Hepatic stellate cell (primary cell): ENCODE measurements around the gene OLIG1.

Experiments
- DNase-seq: peaks from one replicate; pipeline ENCODE4 v3.0.0; 2011; ENCODE audit warnings: low spot score

OLIG1 gene

DNA sequence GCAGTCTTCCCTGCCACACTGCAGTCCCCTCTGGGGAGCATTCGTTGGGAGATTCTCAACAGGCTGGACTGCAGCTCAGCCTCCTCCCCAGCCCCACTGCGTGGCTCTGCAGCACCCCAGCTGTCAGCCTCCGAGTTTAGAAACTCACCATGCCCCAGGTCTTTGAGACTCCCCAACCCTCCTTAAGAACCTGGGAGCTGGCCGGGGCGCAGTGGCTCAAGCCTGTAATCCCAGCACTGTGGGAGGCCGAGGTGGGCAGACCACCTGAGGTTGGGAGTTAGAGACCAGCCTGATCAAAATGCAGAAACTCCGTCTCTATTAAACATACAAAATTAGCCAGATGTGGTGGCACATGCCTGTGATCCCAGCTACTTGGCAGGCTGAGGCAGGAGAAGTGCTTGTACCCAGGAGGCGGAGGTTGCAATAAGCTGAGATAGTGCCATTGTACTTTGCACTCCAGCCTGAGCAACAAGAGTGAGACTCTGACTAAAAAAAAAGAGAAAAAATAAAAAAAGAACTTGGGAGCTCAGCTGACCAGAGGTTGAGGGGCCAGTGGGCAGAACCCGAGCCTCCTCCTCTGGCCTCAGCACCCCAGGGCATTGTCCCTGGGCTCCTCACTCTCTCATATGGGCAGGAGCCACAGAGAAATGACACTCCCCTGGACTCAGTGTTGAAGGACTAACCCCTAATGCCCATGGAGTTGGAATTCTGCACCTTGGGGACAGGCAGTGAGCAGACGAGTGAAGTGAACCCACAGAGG lies 38.6 kb upstream of the OLIG1 start:
- no peak for DNase-seq

DNA sequence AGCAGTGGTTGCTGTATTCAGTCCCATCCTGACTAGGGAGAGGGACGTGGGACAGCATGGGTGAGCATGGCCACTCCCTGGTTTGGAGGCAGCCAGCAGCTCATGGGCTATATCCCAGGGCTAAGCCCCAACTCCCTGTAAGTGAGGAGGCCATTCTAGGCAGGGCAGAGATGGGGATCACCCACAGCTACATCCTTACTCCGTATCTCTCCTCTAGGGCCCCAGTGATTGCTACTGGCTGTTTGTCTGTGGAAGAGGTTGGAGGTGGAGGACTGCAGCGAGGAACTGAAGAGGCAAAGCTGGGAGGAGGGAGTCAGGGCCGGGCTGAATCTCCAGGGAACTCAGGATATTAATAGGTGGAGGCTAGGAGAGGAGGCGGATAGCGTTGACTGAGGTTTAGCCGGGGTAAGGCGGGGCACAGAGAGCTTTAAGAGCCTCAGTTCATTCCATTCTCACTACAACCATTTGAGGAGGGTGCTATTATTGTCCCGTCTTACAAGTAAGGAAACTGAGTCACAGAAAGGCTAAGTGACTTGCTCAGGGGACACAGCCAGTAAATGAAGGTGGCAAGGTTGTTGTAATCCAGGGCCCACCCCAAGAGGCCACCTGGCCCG lies 37.4 kb upstream of the OLIG1 start:
- DNase-seq, result no peak

- no peak for DNase-seq
Measured at GRCh38 chr21:33033094-33033951, 36.6 kb upstream of the OLIG1 start.

DNA sequence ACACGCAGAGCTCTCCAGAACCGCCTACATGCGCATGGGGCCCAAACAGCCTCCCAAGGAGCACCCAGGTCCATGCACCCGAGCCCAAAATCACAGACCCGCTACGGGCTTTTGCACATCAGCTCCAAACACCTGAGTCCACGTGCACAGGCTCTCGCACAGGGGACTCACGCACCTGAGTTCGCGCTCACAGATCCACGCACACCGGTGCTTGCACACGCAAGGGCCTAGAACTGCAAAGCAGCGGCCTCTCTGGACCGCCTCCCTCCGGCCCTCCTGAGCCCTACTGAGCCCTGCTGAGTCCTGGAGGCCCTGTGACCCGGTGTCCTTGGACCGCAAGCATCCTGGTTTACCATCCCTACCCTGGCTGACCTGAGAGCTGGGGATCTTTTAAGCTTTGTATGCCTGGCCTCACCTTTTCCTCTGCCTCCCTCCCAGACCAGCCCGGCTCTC lies 36.0 kb upstream of the OLIG1 start:
- no peak for DNase-seq

GRCh38 chr21:33035147-33035546 lies 34.8 kb upstream of the OLIG1 start:
- DNase-seq, result no peak

GRCh38 chr21:33036430-33037162 lies 33.3 kb upstream of the OLIG1 start:
- peak; percentile 55 for DNase-seq

GRCh38 chr21:33037501-33037900 lies 32.4 kb upstream of the OLIG1 start:
- DNase-seq, result no peak

GRCh38 chr21:33039536-33039935 lies 30.4 kb upstream of the OLIG1 start:
- no peak for DNase-seq

DNA sequence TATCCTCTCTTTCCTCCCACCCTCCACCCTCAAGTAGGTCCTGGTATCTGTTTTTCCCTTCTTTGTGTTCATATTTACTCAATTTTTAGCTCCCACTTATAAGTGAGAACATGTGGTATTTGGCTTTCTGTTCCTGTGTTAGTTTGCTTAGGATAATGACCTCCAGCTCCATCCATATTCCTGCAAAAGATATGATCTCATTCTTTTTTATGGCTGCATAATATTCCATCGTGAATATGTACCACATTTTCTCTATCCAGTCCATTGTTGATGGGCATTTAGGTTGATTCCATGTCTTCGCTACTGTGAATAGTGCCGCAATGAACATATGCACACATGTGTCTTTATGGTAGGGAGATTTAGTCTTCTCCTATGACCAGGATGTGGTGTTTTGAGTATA lies 29.7 kb upstream of the OLIG1 start:
- no peak for DNase-seq

DNA sequence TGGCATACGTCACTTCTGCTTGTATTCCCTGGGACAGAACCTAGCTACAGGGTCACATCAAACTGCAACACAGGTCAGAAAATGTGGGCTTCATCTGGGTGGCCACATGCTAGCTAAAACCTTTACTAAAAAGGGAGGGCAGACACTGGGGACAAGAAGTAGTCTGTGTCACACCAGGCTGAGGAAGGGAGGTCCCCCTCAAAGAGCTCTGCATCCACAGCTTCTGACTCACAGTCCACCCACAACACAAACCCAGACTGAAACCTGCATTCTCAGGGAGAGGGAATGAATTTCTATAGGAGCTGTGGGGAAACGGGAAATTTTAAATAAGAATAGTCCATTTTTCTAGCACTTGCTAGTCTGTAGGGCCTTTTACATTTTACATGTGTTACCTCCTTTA lies 28.0 kb upstream of the OLIG1 start:
- no peak for DNase-seq

DNA sequence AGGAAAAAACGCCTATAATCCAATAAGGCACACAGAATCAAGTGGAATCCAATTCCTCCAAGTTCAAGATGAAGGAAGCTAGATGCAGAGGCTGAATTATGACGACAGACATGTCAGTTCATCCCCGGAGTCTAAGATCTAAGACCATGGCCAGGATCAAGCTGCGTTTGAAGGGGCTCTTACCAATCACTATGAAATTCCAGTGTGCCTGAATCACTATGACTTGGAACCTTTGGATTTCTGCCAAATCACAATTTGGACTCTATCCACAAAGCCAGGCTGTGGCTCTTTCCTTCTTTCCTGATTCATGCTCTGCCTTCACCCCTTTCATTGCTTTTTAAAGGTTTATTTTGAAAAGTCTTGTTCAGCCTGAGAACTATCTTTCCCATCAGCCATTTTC lies 27.1 kb upstream of the OLIG1 start:
- peak; percentile 64 for DNase-seq

DNA sequence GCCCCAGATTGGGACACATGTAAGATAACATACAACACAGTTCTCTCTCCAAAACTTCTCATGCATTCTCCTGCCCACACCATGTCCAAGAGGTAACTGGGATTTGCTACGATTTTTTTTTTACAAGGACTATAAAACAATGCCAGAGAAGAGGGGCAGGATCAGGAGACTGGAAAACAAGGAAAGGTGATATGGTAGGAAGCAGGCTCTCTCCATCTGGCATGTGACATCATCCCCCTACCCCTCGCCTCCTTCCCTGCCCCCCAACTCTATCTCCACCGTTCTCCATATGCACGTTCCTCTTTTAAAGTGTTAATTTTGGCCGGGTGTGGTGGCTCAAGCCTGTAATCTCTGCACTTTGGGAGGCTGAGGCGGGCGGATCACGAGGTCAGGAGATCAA lies 23.5 kb upstream of the OLIG1 start:
- no peak for DNase-seq

- no peak for DNase-seq
Measured at GRCh38 chr21:33047231-33047630, 22.7 kb upstream of the OLIG1 start.

DNA sequence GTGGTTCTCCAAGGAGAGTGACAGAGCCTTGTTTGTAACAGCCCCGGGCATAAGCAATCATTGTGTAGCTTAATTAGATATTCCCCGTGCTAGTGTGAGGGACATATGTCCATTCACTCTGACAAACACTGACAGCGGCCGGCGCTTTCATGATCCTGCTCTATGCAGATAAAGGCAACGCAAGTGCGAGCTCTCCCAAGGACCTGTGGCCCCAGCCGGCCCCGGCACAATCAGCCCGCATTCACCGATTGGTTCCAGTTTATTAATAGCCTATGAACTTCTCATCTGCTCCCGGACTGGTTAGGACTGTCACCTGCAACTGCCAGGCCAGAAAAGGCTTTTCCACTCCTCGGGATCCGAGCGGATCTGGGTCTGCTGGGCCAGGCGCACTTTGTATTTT lies 18.0 kb upstream of the OLIG1 start:
- DNase-seq, result no peak

GRCh38 chr21:33053951-33054350 lies 16.0 kb upstream of the OLIG1 start:
- no peak for DNase-seq

- no peak for DNase-seq
Measured at GRCh38 chr21:33055991-33056390, 13.9 kb upstream of the OLIG1 start.

- no peak for DNase-seq
Measured at GRCh38 chr21:33057385-33057940, 12.5 kb upstream of the OLIG1 start.

DNA sequence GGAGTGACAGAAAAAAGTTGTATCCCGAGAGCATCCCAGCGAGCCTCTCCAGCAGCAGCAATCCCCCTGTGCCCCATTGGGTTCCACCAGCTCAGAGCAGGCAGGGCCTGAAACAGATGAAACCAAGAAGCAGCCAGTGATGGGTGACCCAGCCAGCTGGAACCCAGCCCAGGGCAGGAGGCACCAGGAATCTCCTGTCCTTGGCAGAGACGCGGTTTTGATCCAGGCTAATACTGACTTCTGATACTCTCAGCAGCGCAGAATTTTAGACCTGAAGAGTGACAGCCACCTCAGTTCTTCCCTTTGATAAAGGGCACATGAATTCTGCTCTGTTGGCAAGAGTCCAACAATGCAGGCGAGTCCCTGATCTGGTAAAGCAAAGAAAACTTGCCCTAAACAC lies 11.4 kb upstream of the OLIG1 start:
- no peak for DNase-seq

- no peak for DNase-seq
Measured at GRCh38 chr21:33058957-33059356, 11.0 kb upstream of the OLIG1 start.

DNA sequence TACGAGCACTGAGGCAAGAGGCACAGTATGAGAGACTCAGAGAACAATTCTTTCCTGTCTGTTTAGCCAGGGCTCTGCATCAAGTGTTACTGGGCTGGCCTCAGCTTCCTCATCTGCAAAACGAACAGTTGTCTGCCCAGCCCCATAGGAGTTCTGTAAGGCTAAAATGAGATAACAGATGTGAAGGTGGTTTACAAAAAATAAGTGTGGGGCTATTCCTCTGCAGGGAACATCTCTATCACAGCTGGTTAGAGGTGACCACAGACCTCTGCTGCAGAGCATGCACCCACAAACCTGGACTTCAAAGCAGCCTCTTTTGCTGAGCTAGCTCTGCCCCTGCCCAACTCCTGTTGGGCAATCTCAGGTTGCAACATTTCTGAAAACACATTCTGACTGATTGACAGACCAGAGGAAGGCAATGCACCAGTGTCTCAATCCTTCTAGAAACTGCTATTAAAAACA lies 10.5 kb upstream of the OLIG1 start:
- DNase-seq, result no peak

DNA sequence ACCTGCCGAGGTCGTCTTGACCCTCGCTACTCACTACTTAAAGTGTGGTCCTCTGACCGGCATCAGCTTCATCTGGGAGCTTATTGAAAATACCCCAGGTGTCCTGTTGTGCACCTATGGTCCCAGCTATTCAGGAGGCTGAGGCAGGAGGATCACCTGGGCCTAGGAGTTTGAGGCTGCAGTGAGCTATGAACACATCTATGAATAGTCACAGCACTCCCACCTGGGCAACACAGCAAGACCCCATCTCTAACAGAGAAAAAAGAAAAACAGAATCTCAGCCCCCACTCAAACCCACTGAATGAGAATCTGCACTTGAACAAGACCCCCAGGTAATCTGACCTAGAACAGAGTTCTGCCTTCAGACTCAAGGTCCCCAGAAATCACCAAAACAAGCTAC lies 8.7 kb upstream of the OLIG1 start:
- no peak for DNase-seq

DNA sequence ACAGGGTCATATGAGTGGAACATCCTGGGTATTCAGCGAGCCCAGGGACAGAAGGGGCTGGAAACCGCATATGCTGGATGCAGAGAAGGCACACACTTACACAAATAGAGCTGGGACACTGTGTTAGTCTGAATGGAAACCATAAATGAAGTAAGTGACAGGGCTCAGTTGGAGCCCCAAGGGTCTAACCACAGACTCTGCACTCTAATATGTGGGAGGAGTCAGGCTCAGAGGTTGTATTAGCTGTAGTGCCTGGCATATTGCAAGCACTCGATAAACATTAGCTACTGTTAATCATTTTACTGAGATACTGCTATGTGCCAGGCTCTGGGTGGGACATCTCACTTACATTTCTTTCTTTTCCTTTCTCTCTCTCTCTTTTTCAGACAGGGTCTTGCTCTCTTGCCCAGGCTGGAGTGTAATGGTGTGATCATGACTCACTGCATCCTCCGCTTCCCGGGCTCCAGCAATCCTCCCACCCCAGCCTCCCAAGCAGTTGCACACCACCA lies 6.5 kb upstream of the OLIG1 start:
- no peak for DNase-seq
